Heart left ventricle (tissue), 16 donors: ENCODE results near the gene TMEM33. TPM values are rescaled to one million over a fixed set of nuclear protein-coding genes. Genes with fewer than 3 reads are reported as not detected.
"Not testable (repeated sequence)": the region's sequence is repeated elsewhere in the genome, so short reads cannot be mapped to it uniquely, and the experiment has no call there.

ENCODE experiments used
- ATAC-seq, 4 donors: fragments of 200-7000 bp; cut with Tn5 transposase; one replicate each; pipeline ENCODE4 v1.9.1; 2020 to 2022; ENCODE audit warnings: moderate library complexity in 4 of 4, mild to moderate bottlenecking in 3 of 4, moderate number of reproducible peaks in 1 of 4
- DNase-seq, 5 donors: peaks; one replicate each; pipeline ENCODE4 v3.0.0-alpha.2; 2020
- H3K27ac ChIP-seq, 12 donors: fragments of 200-600 bp; sonication (generic) in 4 of 12; one replicate each; pipeline versions ENCODE4 v1.5.0 to v1.8.0; 2016 to 2022; ENCODE audit warnings: mild to moderate bottlenecking in 2 of 12
- H3K27me3 ChIP-seq, 9 donors: fragments of 200-600 bp; sonication (generic) in 2 of 9; one replicate each; pipeline versions ENCODE4 v1.5.1 to v1.8.0; 2016 to 2022; ENCODE audit warnings: mild to moderate bottlenecking in 3 of 9
- H3K36me3 ChIP-seq, 9 donors: fragments of 200-600 bp; sonication (generic) in 2 of 9; one replicate each; pipeline versions ENCODE4 v1.5.0 to v1.8.0; 2018 to 2022; ENCODE audit warnings: mild to moderate bottlenecking in 2 of 9
- H3K4me1 ChIP-seq, 12 donors: fragments of 200-600 bp; sonication (generic) in 4 of 12; one replicate each; pipeline versions ENCODE4 v1.5.0 to v1.8.0; 2016 to 2022; ENCODE audit warnings: mild to moderate bottlenecking in 3 of 12
- H3K4me3 ChIP-seq, 12 donors: fragments of 200-600 bp; sonication (generic) in 4 of 12; one replicate each; pipeline versions ENCODE4 v1.5.0 to v1.8.0; 2017 to 2022; ENCODE audit warnings: mild to moderate bottlenecking in 9 of 12, moderate library complexity in 4 of 12
- H3K9me3 ChIP-seq, 12 donors: fragments of 200-600 bp; sonication (generic) in 4 of 12; one replicate each; pipeline versions ENCODE4 v1.5.0 to v1.8.0; 2016 to 2022; ENCODE audit warnings: mild to moderate bottlenecking in 1 of 12
- POLR2A ChIP-seq, 2 donors: fragments of 450-650 bp; IDR thresholded peaks; one replicate each; pipeline ENCODE4 v1.6.1; 2017; ENCODE audit warnings: antibody characterized with exemption in 2 of 2, mild to moderate bottlenecking in 2 of 2, moderate library complexity in 2 of 2
- WGBS, 4 donors: extraction: QIAGEN DNeasy Blood & Tissue Kit in 2 of 4; methylation state at CpG; one replicate each; pipeline versions ENCODE4 v1.1.5 to v1.1.7; 2013 to 2018; 5-methylcytosine and 5-hydroxymethylcytosine counted together
- intact Hi-C, 10 donors: fragments of 100-400 bp; cut with DNase I; formaldehyde crosslinking; loops; one replicate each; pipeline versions ENCODE4 v1.11.1 to v1.14.2; 2022
- polyA plus RNA-seq, 2 donors: library from polyadenylated mRNA; stranded (reverse); fragments of 200-250 nt; gene quantifications; one replicate each; pipeline ENCODE4 v1.2.3, GENCODE V29; 2013
- total RNA-seq, 9 donors: library from RNA; depleted of rRNA in 2 of 9; stranded (reverse); fragments of >200 nt in 2 of 9; fragmentation: NEBNext Ultra II Directional in 3 of 9; extraction: Animal tissue kit (Norgen Biotek cat#: 25700) in 3 of 9; gene quantifications; one replicate each; pipeline versions ENCODE4 v1.1.0 to v1.2.4, GENCODE V29; 2016 to 2023
- TF ChIP-seq, protein P1 (sequence below), 12 donors: fragments of 200-600 bp; sonication (generic) in 4 of 12; IDR thresholded peaks; one replicate each; pipeline versions ENCODE4 v1.5.0 to v1.8.0; 2018 to 2022; ENCODE audit warnings: antibody characterized with exemption in 12 of 12, mild to moderate bottlenecking in 5 of 12
- donor health status: ischemic (EF 13 %, LVEDD 7.1; RV severe dilation, severe dysfunction).
- donor health status: healthy with polysubstance abuse.
- donor health status: DM: no; HTN: yes; CAD: no.
- donor health status: DM: no; HTN: no; CAD: no.
- donor health status: ischemic (EF 25% LVEDD 6.9; RV normal size, moderate dysfunction).
- donor health status: ischemic (EF 25% LVEDD 5.7; RV mildly dilated, moderate dysfunction).
- donor health status: healthy.
- donor health status: DM: yes; HTN: yes; CAD: no.
- donor health status: ischemic (EF 35%, LVEDD 5.7; RV mildly dilated, moderate dysfunction).
- donor health status: nonischemic (EF 11% LVEDD 7.7; RV severe dilation, severe dysfunction).
- donor health status: DM: yes; HTN: yes; CAD: no.
- donor health status: PGD.
- donor health status: ischemic (EF 29% LVEDD 5.4; RV normal size, mild dysfunction).
- donor health status: nonischemic (EF 23%, LVEDD 6.1; RV moderate dilation, normal function).

Gene TMEM33
- total and polyA plus RNA-seq, 11 donors: 5.4 to 41.5 (median 26.8) TPM

DNA sequence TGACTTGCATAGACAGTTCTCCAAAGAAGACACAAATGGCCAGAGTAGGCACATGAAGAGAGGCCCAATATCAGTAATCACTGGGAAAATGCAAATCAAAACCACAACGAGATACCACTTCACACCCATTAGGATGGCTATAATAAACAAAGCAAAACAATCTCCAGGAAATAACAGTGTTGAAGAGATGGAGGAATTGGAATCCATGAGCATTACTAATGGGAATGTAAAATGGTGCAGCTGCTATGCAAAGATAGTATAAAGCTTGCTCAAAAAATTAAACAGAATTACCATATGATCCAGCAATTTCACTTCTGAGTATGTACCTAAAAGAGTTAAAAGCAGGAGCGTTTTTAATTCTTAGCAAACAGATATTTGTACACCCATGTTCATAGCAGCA, 17.0 kb upstream of the TMEM33 start:
- intact Hi-C loops: no loop called here
- no peaks in the 10 kb centered on the region for H3K36me3 ChIP-seq
- WGBS, 4 donors: 54 to 65% (median 58%) methylated on average over 2 of the region's 2 CpGs
- no peak overlapping the region for H3K27ac ChIP-seq
- TF ChIP-seq POLR2A (IDR thresholded peaks at IDR 0.05): no peak
- TF ChIP-seq, protein P1, sequence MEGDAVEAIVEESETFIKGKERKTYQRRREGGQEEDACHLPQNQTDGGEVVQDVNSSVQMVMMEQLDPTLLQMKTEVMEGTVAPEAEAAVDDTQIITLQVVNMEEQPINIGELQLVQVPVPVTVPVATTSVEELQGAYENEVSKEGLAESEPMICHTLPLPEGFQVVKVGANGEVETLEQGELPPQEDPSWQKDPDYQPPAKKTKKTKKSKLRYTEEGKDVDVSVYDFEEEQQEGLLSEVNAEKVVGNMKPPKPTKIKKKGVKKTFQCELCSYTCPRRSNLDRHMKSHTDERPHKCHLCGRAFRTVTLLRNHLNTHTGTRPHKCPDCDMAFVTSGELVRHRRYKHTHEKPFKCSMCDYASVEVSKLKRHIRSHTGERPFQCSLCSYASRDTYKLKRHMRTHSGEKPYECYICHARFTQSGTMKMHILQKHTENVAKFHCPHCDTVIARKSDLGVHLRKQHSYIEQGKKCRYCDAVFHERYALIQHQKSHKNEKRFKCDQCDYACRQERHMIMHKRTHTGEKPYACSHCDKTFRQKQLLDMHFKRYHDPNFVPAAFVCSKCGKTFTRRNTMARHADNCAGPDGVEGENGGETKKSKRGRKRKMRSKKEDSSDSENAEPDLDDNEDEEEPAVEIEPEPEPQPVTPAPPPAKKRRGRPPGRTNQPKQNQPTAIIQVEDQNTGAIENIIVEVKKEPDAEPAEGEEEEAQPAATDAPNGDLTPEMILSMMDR (IDR thresholded peaks at IDR 0.05): no peak
- H3K9me3 ChIP-seq: peaks cover 0 to 12% (median 0%) of the 10 kb centered on the region in 12 donors
- H3K4me1 ChIP-seq: no peaks in the 10 kb centered on the region
- DNase-seq (no peak), ATAC-seq (no peak)
- H3K4me3 ChIP-seq: no peak overlapping the region
- no peaks in the 10 kb centered on the region for H3K27me3 ChIP-seq

- WGBS, 4 donors: 92 to 97% (median 95%) methylated on average over 2 of the region's 2 CpGs
- H3K27ac ChIP-seq, H3K36me3 ChIP-seq, DNase-seq, intact Hi-C loops, H3K27me3 ChIP-seq, H3K4me3 ChIP-seq, ATAC-seq, H3K4me1 ChIP-seq: not testable (repeated sequence)
- H3K9me3 ChIP-seq: peaks cover 0 to 12% (median 0%) of the 10 kb centered on the region in 12 donors
These were observed 14.8 kb upstream of the TMEM33 start for GRCh38 chr4:41920416-41920815.

- Histone ChIP-seq H3K27ac (no peak overlapping the region), H3K4me1 (no peaks in the 10 kb centered on the region), H3K9me3 (peaks cover 0 to 12% (median 0%) of the 10 kb centered on the region in 12 donors), H3K4me3 (no peak overlapping the region), H3K27me3 (peaks cover 0 to 6% (median 0%) of the 10 kb centered on the region in 9 donors), H3K36me3 (no peaks in the 10 kb centered on the region)
- no peak for DNase-seq
- ATAC-seq: no peak
- no peak for TF ChIP-seq POLR2A (IDR thresholded peaks at IDR 0.05)
- TF ChIP-seq, protein P1 (IDR thresholded peaks at IDR 0.05): no peak
- intact Hi-C loops: no loop called here
- 75 to 77% (median 76%) methylated on average over 4 of the region's 4 CpGs for WGBS, 4 donors
These were observed 13.8 kb upstream of the TMEM33 start for GRCh38 chr4:41921476-41921875.

GRCh38 chr4:41927796-41928499, 7.3 kb upstream of the TMEM33 start:
- intact Hi-C loops: no loop called here
- Histone ChIP-seq H3K27me3 (peaks cover 0 to 8% (median 0%) of the 10 kb centered on the region in 9 donors), H3K4me3 (no peak overlapping the region), H3K9me3 (no peaks in the 10 kb centered on the region), H3K36me3 (no peaks in the 10 kb centered on the region), H3K27ac (no peak overlapping the region), H3K4me1 (no peaks in the 10 kb centered on the region)
- WGBS, 4 donors: 83 to 93% (median 87%) methylated on average over 4 of the region's 4 CpGs
- no peak for ATAC-seq
- TF ChIP-seq, protein P1 (IDR thresholded peaks at IDR 0.05): no peak
- TF ChIP-seq POLR2A (IDR thresholded peaks at IDR 0.05): no peak
- DNase-seq: no peak
